ENCODE data around the gene CFAP58. TPM values are rescaled to one million over a fixed set of nuclear protein-coding genes. Genes with fewer than 3 reads are reported as not detected.
A peak's percentile ranks its signal among the peaks of the same experiment; 100 is the strongest.

CFAP58 gene
- total RNA-seq, 2 donors from 2014 or later = 3.5 to 4.8 TPM

- peak overlapping the region; percentile 94 to 97 for H3K4me3 ChIP-seq
- no peak for DNase-seq (ENCODE audit: low spot score)
- peaks cover 0 to 70% of the 10 kb centered on the region in 2 donors for H3K4me1 ChIP-seq
- TF ChIP-seq, protein P1, sequence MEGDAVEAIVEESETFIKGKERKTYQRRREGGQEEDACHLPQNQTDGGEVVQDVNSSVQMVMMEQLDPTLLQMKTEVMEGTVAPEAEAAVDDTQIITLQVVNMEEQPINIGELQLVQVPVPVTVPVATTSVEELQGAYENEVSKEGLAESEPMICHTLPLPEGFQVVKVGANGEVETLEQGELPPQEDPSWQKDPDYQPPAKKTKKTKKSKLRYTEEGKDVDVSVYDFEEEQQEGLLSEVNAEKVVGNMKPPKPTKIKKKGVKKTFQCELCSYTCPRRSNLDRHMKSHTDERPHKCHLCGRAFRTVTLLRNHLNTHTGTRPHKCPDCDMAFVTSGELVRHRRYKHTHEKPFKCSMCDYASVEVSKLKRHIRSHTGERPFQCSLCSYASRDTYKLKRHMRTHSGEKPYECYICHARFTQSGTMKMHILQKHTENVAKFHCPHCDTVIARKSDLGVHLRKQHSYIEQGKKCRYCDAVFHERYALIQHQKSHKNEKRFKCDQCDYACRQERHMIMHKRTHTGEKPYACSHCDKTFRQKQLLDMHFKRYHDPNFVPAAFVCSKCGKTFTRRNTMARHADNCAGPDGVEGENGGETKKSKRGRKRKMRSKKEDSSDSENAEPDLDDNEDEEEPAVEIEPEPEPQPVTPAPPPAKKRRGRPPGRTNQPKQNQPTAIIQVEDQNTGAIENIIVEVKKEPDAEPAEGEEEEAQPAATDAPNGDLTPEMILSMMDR (IDR thresholded peaks at IDR 0.05) = no peak
- H3K27ac ChIP-seq = peak overlapping the region; percentile 99 to 100
- H3K36me3 ChIP-seq = peaks cover 15% of the 10 kb centered on the region
- no peaks in the 10 kb centered on the region for H3K9me3 ChIP-seq
- no peaks in the 10 kb centered on the region for H3K27me3 ChIP-seq
These were observed 16.7 kb upstream of the CFAP58 start for GRCh38 chr10:104336821-104337467.

GRCh38 chr10:104337521-104337984, 16.1 kb upstream of the CFAP58 start:
- no peaks in the 10 kb centered on the region for H3K27me3 ChIP-seq
- H3K4me1 ChIP-seq = peaks cover 0 to 63% of the 10 kb centered on the region in 2 donors
- H3K36me3 ChIP-seq = peaks cover 15% of the 10 kb centered on the region
- H3K9me3 ChIP-seq = no peaks in the 10 kb centered on the region
- DNase-seq (ENCODE audit: low spot score) = no peak
- peak overlapping the region; percentile 94 to 97 for H3K4me3 ChIP-seq
- TF ChIP-seq, protein P1 (IDR thresholded peaks at IDR 0.05) = no peak
- peak overlapping the region; percentile 99 to 100 for H3K27ac ChIP-seq

GRCh38 chr10:104337985-104338735, 15.5 kb upstream of the CFAP58 start, which contains the start of gene ITPRIP:
Gene ITPRIP, minus strand, starts transcription at chr10:104338465. Its CDS starts 22,414 bp downstream, at chr10:104316051.
- DNase-seq (ENCODE audit: low spot score) = peak; percentile 91
- Histone ChIP-seq H3K4me3 (peak within 1 kb of the TSS; percentile 94 to 97), H3K4me1 (peaks cover 0 to 62% of the 10 kb centered on the region in 2 donors), H3K9me3 (no peaks in the 10 kb centered on the region), H3K27ac (peak within 1 kb of the TSS; percentile 99 to 100), H3K27me3 (no peaks in the 10 kb centered on the region), H3K36me3 (peaks cover 15% of the 10 kb centered on the region)
- TF ChIP-seq, protein P1 (IDR thresholded peaks at IDR 0.05) = peak in 1 of 2 donors; percentile 40

DNA sequence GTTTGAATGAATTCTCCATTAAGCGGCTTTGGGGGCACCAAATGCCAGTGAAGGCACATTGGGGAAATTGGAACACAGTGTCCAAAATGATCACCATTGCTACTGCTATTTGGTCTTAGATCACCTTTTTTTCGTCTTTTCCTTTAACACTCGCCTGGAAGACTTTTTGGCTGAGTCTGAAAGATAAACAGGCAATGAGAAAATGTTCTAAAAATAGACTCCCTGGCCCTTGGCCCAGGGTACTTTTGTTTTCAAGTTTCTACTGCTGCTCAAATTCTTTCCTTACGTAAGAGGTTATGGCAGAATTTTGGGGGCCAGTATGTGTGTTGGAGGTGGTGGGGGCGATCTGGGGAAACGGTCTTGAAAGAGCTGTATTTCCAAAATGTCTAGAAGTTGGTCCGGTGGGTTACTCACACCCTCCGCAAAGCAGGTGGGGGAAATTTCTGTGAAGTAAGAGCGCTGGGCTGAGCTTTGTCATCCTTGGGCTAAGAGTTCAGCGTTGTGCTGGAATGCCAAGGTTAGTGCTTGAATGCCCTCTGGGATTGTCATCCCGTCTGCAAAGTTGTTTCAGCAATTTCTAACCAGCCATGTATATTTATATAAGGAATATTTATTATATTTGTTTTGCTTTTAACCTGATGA, 14.0 kb upstream of the CFAP58 start:
- Histone ChIP-seq H3K4me3 (peak overlapping the region; percentile 94 to 97), H3K27me3 (no peaks in the 10 kb centered on the region), H3K27ac (peak overlapping the region; percentile 99 to 100), H3K9me3 (no peaks in the 10 kb centered on the region), H3K4me1 (peaks cover 0 to 59% of the 10 kb centered on the region in 2 donors), H3K36me3 (peaks cover 9% of the 10 kb centered on the region)
- DNase-seq (ENCODE audit: low spot score) = no peak
- TF ChIP-seq, protein P1 (IDR thresholded peaks at IDR 0.05) = no peak

- no peaks in the 10 kb centered on the region for H3K9me3 ChIP-seq
- H3K27me3 ChIP-seq = no peaks in the 10 kb centered on the region
- no peak for DNase-seq (ENCODE audit: low spot score)
- H3K27ac ChIP-seq = peak overlapping the region; percentile 99 to 100
- TF ChIP-seq, protein P1 (IDR thresholded peaks at IDR 0.05) = no peak
- peak overlapping the region; percentile 94 to 97 for H3K4me3 ChIP-seq
- H3K36me3 ChIP-seq = peaks cover 4% of the 10 kb centered on the region
- H3K4me1 ChIP-seq = peaks cover 0 to 54% of the 10 kb centered on the region in 2 donors
These were observed 13.5 kb upstream of the CFAP58 start for GRCh38 chr10:104340111-104340526.

All from right atrium auricular region (tissue), 2 donors.